Measurements from ENCODE around the gene C1orf167. TPM values are rescaled to one million over a fixed set of nuclear protein-coding genes. Genes with fewer than 3 reads are reported as not detected.

The C1orf167 gene
- total RNA-seq, 4 donors from 2014 or later, result 0.21 to 0.82 TPM; not detected in 2

DNA sequence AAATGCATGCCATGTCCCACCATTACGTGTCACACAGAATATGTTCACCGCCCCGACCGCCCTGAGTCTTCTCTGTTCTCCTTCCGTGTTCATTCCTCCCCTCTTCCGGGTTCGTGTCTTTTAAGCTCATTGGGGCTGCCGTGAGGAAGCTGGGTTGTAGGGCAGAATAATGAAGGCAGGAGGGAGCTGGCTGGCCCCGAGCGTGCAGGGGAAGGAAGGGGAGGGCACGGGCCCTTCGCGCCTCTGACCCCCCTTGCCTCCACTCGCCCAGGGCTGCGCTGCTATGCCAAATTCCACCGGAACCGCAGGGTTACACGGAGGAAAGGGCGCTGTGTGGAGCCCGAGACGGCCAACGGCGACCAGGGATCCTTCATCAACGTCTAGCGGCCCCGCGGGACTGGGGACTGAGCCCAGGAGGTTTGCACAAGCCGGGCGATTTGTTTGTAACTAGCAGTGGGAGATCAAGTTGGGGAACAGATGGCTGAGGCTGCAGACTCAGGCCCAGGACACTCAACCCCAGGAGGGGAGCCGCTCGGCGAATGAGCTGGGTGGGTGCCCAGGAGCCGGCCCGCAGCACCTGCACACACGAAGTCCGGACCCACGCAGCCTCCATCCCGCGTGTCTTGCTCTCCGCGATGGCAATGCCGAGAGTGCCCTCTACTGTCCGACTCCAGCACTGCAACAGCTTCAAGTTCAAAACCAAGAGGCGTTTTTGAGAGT lies 42.5 kb upstream of the C1orf167 start:
- H3K36me3 ChIP-seq, result no peaks in the 10 kb centered on the region
- intact Hi-C loops (cut with DNase I; ENCODE audit: low total_unique reads), result loop anchor here (10.0 kb wide), 1 partner anchor 55 kb away; the partner anchor contains the start of gene FBXO6
- H3K9me3 ChIP-seq, result no peaks in the 10 kb centered on the region
- H3K4me3 ChIP-seq, result peak overlapping the region; percentile 23 to 28
- peak; percentile 81 to 82 for DNase-seq
- TF ChIP-seq, protein P1, sequence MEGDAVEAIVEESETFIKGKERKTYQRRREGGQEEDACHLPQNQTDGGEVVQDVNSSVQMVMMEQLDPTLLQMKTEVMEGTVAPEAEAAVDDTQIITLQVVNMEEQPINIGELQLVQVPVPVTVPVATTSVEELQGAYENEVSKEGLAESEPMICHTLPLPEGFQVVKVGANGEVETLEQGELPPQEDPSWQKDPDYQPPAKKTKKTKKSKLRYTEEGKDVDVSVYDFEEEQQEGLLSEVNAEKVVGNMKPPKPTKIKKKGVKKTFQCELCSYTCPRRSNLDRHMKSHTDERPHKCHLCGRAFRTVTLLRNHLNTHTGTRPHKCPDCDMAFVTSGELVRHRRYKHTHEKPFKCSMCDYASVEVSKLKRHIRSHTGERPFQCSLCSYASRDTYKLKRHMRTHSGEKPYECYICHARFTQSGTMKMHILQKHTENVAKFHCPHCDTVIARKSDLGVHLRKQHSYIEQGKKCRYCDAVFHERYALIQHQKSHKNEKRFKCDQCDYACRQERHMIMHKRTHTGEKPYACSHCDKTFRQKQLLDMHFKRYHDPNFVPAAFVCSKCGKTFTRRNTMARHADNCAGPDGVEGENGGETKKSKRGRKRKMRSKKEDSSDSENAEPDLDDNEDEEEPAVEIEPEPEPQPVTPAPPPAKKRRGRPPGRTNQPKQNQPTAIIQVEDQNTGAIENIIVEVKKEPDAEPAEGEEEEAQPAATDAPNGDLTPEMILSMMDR (IDR thresholded peaks at IDR 0.05), result peak; percentile 90 to 95 (median 92)
- TF ChIP-seq POLR2A (IDR thresholded peaks at IDR 0.05), result no peak
- no peaks in the 10 kb centered on the region for H3K4me1 ChIP-seq
- H3K27ac ChIP-seq, result no peak overlapping the region
- no peaks in the 10 kb centered on the region for H3K27me3 ChIP-seq

DNA sequence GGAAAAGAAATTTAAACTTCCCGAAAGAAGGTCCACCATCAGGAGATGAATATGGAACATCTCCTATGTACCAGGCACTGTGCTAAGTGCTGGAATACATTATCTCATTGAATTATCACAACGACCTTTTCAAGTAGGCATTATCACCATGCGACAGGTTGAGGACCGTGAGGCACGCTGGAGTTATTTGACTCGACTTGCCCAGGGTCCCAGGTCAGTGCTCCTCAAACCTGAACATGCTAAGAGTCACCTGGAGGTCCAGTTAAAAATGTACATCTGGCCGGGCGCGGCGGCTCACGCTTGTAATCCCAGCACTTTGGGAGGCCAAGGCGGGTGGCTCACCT lies 42.0 kb upstream of the C1orf167 start:
- TF ChIP-seq, protein P1 (IDR thresholded peaks at IDR 0.05), result no peak
- TF ChIP-seq POLR2A (IDR thresholded peaks at IDR 0.05), result no peak
- Histone ChIP-seq H3K27ac (no peak overlapping the region), H3K4me1 (no peaks in the 10 kb centered on the region), H3K36me3 (no peaks in the 10 kb centered on the region), H3K4me3 (no peak overlapping the region), H3K9me3 (no peaks in the 10 kb centered on the region), H3K27me3 (no peaks in the 10 kb centered on the region)
- no peak for DNase-seq
- intact Hi-C loops (cut with DNase I; ENCODE audit: low total_unique reads), result no loop called here

DNA sequence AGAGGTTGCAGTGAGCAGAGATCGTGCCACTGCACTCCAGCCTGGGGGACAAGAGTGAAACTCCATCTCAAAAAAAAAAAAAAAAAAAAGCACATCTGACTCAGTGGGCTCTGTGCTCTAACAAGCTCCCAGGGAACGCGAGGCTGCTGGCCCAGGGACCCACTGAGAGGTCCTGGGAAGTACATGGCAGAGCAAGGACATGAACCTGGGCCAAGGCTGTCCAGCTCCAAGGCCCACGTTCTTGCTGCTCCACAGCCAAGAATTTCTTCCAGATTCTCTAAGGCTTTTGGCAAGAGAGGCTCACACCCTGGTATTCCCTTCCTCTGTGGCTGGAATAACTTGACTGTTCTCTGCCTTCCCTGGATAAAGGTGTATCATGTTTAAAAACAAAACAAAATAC lies 41.5 kb upstream of the C1orf167 start:
- Histone ChIP-seq H3K4me1 (no peaks in the 10 kb centered on the region), H3K36me3 (no peaks in the 10 kb centered on the region), H3K4me3 (no peak overlapping the region), H3K27ac (no peak overlapping the region), H3K9me3 (no peaks in the 10 kb centered on the region), H3K27me3 (no peaks in the 10 kb centered on the region)
- DNase-seq, result no peak
- intact Hi-C loops (cut with DNase I; ENCODE audit: low total_unique reads), result no loop called here
- TF ChIP-seq POLR2A (IDR thresholded peaks at IDR 0.05), result no peak

DNA sequence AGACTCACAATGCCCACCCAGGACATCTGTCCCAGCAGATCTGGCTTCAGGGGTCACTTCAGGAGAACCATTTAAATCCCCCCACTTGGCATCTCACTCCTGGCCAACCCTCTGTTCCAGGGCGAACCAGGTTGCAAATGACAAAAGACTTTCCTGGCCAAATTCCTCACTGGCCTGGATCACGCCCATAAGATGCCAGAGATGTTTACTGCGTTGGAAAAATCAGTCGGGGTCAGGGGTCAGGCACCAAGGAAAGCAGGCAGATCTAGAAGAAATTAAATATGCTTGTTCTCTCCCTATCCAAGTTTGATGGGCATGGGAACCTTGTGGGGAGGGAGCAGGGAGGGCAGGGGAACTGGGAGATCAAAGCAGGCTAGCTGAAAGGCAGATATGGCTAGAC lies 40.7 kb upstream of the C1orf167 start:
- Histone ChIP-seq H3K27me3 (no peaks in the 10 kb centered on the region), H3K36me3 (no peaks in the 10 kb centered on the region), H3K27ac (no peak overlapping the region), H3K9me3 (no peaks in the 10 kb centered on the region), H3K4me3 (no peak overlapping the region), H3K4me1 (no peaks in the 10 kb centered on the region)
- TF ChIP-seq, protein P1 (IDR thresholded peaks at IDR 0.05), result no peak
- no peak for TF ChIP-seq POLR2A (IDR thresholded peaks at IDR 0.05)
- intact Hi-C loops (cut with DNase I; ENCODE audit: low total_unique reads), result no loop called here
- no peak for DNase-seq

DNA sequence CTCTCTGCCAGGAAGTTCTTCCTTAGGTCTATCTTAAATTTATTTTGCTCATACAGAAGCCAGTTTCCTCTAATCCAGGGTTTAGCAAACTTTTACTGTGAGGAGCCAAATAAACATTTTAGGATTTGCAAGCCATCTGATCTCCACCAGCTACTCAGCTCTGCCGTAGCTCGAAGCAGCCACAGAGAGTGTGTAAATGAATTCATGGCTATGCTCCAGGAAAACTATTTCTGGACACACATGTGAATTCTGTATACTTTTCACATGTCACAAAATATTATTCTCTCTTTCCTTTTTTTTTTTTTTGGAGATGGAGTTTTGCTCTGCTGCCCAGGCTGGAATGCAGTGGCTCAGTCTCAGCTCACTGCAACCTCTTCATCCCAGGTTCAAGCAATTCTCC lies 39.5 kb upstream of the C1orf167 start:
- intact Hi-C loops (cut with DNase I; ENCODE audit: low total_unique reads), result no loop called here
- no peak for DNase-seq
- no peak for TF ChIP-seq POLR2A (IDR thresholded peaks at IDR 0.05)
- TF ChIP-seq, protein P1 (IDR thresholded peaks at IDR 0.05), result no peak
- no peaks in the 10 kb centered on the region for H3K4me1 ChIP-seq
- H3K27me3 ChIP-seq, result no peaks in the 10 kb centered on the region
- no peak overlapping the region for H3K27ac ChIP-seq
- no peak overlapping the region for H3K4me3 ChIP-seq
- H3K36me3 ChIP-seq, result no peaks in the 10 kb centered on the region
- H3K9me3 ChIP-seq, result no peaks in the 10 kb centered on the region

All from uterus (tissue), 4 donors.